Measurements from ENCODE around the gene ZBTB20. TPM values are rescaled to one million over a fixed set of nuclear protein-coding genes. Genes with fewer than 3 reads are reported as not detected.

The ZBTB20 gene
- polyA plus RNA-seq, 3 donors: 1.3 to 3.2 (median 2.0) TPM

DNA sequence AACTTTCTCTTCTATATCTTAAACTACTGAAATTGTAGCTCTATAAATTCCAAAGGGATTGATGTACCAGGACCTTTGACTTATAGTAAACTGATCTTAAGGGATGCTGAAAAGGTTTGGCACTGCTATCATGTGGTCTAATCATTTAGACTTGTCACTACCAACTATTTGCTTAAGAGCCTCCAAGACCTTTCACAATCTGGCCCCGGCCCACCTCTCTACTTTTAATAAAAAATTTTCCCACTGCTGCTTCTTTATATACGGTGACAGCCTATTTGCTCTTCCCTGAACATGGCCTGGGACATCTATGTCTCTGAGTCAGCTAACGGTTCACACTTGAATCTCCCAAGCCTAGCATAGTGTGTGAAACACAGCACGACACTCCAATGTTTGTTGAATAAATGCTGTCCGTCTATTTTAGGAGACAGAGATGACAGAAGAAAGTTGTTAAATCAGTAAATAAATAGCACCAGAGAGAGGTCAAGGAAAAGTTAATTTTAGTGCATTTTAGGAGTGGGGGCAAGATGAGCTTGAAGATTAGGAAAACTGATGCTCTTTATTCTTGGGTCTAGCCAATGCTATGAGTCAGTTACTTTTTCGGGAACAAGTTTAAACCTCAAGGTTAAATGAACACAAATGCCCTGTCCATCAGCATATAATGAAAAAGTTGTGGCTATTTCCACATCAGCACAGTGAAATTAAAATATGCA is 640.3 kb downstream of the ZBTB20 start:
- H3K9me3 ChIP-seq (replicated peaks in 1 of 2; ENCODE audit: control insufficient read depth in 1 of 2, insufficient read depth in 1 of 2, low read length in 2 of 2): no peaks in the 10 kb centered on the region
- 85% methylated on average over 2 of the region's 6 CpGs for WGBS (ENCODE audit: insufficient coverage)
- H3K9ac ChIP-seq (ENCODE audit: insufficient read depth, low read length, poor library complexity, severe bottlenecking): no peak overlapping the region
- H3K27ac ChIP-seq (ENCODE audit: low read depth in 1 of 2, low read length in 2 of 2): no peak overlapping the region
- peaks cover 0 to under 1% (median 0%) of the 10 kb centered on the region in 7 donors for H3K9me3 Mint-ChIP-seq
- no peak overlapping the region for H2AFZ ChIP-seq (ENCODE audit: insufficient read depth, low read depth, low read length, poor library complexity, severe bottlenecking)
- no peak overlapping the region for H3K27ac Mint-ChIP-seq
- H3K4me1 Mint-ChIP-seq: peaks cover 3% of the 10 kb centered on the region
- no peaks in the 10 kb centered on the region for H3K27me3 ChIP-seq (ENCODE audit: control insufficient read depth in 2 of 2, insufficient read depth in 2 of 2, low read length in 2 of 2)
- no peak overlapping the region for H3K4me3 ChIP-seq (replicated peaks in 1 of 3; ENCODE audit: low read depth in 2 of 3, low read length in 3 of 3)
- no peaks in the 10 kb centered on the region for H3K36me3 Mint-ChIP-seq
- no peak overlapping the region for H3K4me2 ChIP-seq (replicated peaks; ENCODE audit: extremely low read depth, low read length, poor library complexity, severe bottlenecking)
- H3K79me2 ChIP-seq (ENCODE audit: insufficient read depth, low read length): no peaks in the 10 kb centered on the region
- no peak overlapping the region for H3K4me3 Mint-ChIP-seq
- H3K27me3 Mint-ChIP-seq (ENCODE audit: low read depth in 3 of 3): peaks cover 0 to 2% (median 0%) of the 10 kb centered on the region in 3 donors
- no peaks in the 10 kb centered on the region for H3K36me3 ChIP-seq (replicated peaks in 1 of 2; ENCODE audit: control insufficient read depth in 1 of 2, insufficient read depth in 2 of 2, low read length in 2 of 2)
- TF ChIP-seq, protein P1, sequence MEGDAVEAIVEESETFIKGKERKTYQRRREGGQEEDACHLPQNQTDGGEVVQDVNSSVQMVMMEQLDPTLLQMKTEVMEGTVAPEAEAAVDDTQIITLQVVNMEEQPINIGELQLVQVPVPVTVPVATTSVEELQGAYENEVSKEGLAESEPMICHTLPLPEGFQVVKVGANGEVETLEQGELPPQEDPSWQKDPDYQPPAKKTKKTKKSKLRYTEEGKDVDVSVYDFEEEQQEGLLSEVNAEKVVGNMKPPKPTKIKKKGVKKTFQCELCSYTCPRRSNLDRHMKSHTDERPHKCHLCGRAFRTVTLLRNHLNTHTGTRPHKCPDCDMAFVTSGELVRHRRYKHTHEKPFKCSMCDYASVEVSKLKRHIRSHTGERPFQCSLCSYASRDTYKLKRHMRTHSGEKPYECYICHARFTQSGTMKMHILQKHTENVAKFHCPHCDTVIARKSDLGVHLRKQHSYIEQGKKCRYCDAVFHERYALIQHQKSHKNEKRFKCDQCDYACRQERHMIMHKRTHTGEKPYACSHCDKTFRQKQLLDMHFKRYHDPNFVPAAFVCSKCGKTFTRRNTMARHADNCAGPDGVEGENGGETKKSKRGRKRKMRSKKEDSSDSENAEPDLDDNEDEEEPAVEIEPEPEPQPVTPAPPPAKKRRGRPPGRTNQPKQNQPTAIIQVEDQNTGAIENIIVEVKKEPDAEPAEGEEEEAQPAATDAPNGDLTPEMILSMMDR (IDR thresholded peaks at IDR 0.05): no peak
- no peaks in the 10 kb centered on the region for H4K20me1 ChIP-seq (ENCODE audit: insufficient read depth, low read length)
- H3K4me1 ChIP-seq (ENCODE audit: control insufficient read depth in 1 of 2, insufficient read depth in 2 of 2, low read length in 2 of 2): no peaks in the 10 kb centered on the region
- DNase-seq: no peak
- intact Hi-C loops (cut with micrococcal nuclease): no loop called here

DNA sequence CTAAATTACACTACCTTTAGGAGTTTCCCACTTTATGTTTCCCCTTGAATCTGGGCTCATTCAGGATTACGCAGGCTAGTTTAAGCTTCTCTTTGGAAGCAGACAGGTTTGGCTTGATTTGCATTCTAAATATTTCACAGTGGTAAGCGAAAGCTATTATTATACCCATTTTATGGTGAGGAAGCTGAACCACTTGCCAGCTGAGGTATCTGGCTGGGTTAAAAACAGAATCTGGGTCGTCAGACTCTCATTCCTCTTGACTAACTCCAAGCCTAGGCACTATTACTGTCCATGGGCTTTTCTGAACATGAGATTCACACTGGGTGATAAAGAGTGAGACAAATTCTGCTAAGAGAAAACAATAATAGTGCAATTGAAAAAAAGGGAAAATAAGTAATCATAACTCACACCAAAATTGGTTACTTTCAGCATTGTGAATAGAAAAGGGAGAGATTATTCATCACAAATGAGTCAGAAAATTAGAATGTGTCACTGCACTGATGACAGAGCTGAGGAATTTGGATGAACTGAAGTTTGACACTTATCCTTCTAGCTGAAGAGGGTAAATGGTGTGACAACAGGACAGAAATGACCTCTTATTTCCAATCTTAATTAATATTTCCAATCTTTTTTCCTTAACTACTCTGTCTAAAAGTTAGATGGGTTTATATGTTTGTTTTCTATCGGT is 642.0 kb downstream of the ZBTB20 start:
- H3K9me3 ChIP-seq (replicated peaks in 1 of 2; ENCODE audit: control insufficient read depth in 1 of 2, insufficient read depth in 1 of 2, low read length in 2 of 2): no peaks in the 10 kb centered on the region
- no CpG with 5 or more reads among the region's 4 CpGs for WGBS (ENCODE audit: insufficient coverage)
- Mint-ChIP-seq H3K36me3 (no peaks in the 10 kb centered on the region), H3K9me3 (peaks cover 0 to 1% (median 0%) of the 10 kb centered on the region in 7 donors), H3K27ac (no peak overlapping the region), H3K27me3 (ENCODE audit: low read depth in 3 of 3) (peaks cover 0 to 3% (median 0%) of the 10 kb centered on the region in 3 donors), H3K4me1 (peaks cover 2% of the 10 kb centered on the region), H3K4me3 (no peak overlapping the region)
- no peak overlapping the region for H3K4me2 ChIP-seq (replicated peaks; ENCODE audit: extremely low read depth, low read length, poor library complexity, severe bottlenecking)
- no peak overlapping the region for H3K4me3 ChIP-seq (replicated peaks in 1 of 3; ENCODE audit: low read depth in 2 of 3, low read length in 3 of 3)
- H3K9ac ChIP-seq (ENCODE audit: insufficient read depth, low read length, poor library complexity, severe bottlenecking): no peak overlapping the region
- no peak overlapping the region for H2AFZ ChIP-seq (ENCODE audit: insufficient read depth, low read depth, low read length, poor library complexity, severe bottlenecking)
- intact Hi-C loops (cut with micrococcal nuclease): no loop called here
- H4K20me1 ChIP-seq (ENCODE audit: insufficient read depth, low read length): no peaks in the 10 kb centered on the region
- H3K4me1 ChIP-seq (ENCODE audit: control insufficient read depth in 1 of 2, insufficient read depth in 2 of 2, low read length in 2 of 2): no peaks in the 10 kb centered on the region
- no peak overlapping the region for H3K27ac ChIP-seq (ENCODE audit: low read depth in 1 of 2, low read length in 2 of 2)
- no peaks in the 10 kb centered on the region for H3K36me3 ChIP-seq (replicated peaks in 1 of 2; ENCODE audit: control insufficient read depth in 1 of 2, insufficient read depth in 2 of 2, low read length in 2 of 2)
- TF ChIP-seq, protein P1 (IDR thresholded peaks at IDR 0.05): no peak
- no peak for DNase-seq
- H3K27me3 ChIP-seq (ENCODE audit: control insufficient read depth in 2 of 2, insufficient read depth in 2 of 2, low read length in 2 of 2): no peaks in the 10 kb centered on the region
- no peaks in the 10 kb centered on the region for H3K79me2 ChIP-seq (ENCODE audit: insufficient read depth, low read length)

Measured in CD14-positive monocyte (primary cell).